GM13976 (cell line): ENCODE measurements around the gene RAB3A.
A peak's percentile ranks its signal among the peaks of the same experiment; 100 is the strongest.

Source experiments
- DNase-seq: peaks from one replicate; pipeline ENCODE4 v3.0.0; 2012; ENCODE audit warnings: low spot score
- in situ Hi-C: fragments of 300-500 bp; cut with MboI; formaldehyde crosslinking; loops from one replicate; pipeline ENCODE4 v1.12.0; 2022; ENCODE audit warnings: low sequenced_read_pairs, mixed read lengths, inconsistent platforms; ENCODE audit not compliant: unreplicated experiment
- TF ChIP-seq, protein P1 (sequence below): IDR thresholded peaks from 2 replicates; pipeline ENCODE4 v1.5.1; 2012; ENCODE audit warnings: borderline replicate concordance, mild to moderate bottlenecking; ENCODE audit not compliant: insufficient read depth; ENCODE audit errors: extremely low read depth, missing control alignments, control extremely low read depth

Gene RAB3A

DNA sequence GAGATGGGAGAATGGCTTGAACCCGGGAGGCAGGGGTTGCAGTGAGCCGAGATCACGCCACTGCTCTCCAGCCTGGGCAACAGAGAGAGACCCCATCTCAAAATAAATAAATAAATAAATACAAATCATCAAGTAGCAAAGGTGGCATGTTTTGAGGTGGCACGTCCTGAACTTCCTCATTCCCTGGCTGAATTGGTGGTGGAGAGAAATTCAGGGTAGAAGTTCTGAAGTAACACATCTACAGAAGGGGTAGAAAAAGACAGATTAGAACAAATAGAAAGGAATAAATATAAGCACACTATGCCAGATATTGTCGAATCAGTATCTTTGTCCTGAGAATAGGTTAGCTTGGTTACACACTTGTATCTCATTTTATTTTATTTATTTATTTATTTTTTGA is 23.9 kb downstream of the RAB3A start:
- in situ Hi-C loops: no loop called here
- no peak for DNase-seq
- TF ChIP-seq, protein P1, sequence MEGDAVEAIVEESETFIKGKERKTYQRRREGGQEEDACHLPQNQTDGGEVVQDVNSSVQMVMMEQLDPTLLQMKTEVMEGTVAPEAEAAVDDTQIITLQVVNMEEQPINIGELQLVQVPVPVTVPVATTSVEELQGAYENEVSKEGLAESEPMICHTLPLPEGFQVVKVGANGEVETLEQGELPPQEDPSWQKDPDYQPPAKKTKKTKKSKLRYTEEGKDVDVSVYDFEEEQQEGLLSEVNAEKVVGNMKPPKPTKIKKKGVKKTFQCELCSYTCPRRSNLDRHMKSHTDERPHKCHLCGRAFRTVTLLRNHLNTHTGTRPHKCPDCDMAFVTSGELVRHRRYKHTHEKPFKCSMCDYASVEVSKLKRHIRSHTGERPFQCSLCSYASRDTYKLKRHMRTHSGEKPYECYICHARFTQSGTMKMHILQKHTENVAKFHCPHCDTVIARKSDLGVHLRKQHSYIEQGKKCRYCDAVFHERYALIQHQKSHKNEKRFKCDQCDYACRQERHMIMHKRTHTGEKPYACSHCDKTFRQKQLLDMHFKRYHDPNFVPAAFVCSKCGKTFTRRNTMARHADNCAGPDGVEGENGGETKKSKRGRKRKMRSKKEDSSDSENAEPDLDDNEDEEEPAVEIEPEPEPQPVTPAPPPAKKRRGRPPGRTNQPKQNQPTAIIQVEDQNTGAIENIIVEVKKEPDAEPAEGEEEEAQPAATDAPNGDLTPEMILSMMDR: no peak

DNA sequence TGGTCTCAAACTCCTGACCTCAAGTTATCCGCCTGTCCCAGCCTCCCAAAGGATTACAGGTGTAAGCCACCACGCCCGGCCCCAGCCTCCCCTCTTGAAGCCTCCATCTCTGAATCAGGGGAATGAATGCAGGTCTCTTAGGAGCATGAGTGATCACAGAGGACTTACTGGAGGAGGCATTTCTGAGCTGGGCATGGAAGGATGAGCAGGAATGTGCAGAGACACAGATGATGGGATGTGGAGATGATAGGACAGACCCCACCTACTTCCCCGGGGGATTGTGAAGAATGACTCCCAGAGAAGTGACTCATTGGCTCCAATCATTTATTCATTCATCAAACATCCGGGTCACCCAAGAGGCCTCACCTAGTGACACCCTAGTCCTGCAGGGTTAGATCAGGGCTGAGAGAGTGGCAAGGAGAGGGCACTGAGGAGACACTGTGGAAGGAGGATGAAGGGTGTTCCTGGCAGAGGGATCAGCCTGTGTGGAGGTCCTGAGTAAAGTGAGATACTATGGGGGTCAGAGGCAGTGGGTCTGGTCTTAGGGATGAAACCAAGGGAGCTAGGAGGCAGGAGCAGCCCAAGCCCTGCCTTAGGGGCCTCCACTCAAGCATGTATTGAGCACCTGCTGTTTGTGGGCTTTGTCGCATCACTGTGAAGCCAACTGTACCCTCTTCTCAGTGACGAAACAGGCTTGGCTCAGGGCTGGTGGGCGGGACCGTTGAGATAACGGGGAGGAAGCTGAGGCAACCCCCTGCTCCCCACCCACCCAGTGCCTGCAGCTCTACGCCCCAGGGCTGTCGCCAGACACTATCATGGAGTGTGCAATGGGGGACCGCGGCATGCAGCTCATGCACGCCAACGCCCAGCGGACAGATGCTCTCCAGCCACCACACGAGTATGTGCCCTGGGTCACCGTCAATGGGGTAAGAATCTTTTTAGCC is 27.2 kb downstream of the RAB3A start:
- no peak for DNase-seq
- in situ Hi-C loops: no loop called here
- TF ChIP-seq, protein P1: no peak

DNA sequence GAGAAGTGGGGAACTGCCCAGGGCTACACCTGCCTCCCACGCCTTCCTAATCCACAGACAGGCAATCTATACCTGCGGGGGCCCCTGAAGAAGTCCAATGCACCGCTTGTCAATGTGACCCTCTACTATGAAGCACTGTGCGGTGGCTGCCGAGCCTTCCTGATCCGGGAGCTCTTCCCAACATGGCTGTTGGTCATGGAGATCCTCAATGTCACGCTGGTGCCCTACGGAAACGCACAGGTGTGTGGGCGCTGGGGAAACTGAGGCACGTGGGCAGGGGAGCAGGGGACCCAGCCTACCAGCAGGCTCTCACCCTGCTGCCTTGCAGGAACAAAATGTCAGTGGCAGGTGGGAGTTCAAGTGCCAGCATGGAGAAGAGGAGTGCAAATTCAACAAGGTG is 28.9 kb downstream of the RAB3A start:
- in situ Hi-C loops: no loop called here
- TF ChIP-seq, protein P1: no peak
- no peak for DNase-seq

DNA sequence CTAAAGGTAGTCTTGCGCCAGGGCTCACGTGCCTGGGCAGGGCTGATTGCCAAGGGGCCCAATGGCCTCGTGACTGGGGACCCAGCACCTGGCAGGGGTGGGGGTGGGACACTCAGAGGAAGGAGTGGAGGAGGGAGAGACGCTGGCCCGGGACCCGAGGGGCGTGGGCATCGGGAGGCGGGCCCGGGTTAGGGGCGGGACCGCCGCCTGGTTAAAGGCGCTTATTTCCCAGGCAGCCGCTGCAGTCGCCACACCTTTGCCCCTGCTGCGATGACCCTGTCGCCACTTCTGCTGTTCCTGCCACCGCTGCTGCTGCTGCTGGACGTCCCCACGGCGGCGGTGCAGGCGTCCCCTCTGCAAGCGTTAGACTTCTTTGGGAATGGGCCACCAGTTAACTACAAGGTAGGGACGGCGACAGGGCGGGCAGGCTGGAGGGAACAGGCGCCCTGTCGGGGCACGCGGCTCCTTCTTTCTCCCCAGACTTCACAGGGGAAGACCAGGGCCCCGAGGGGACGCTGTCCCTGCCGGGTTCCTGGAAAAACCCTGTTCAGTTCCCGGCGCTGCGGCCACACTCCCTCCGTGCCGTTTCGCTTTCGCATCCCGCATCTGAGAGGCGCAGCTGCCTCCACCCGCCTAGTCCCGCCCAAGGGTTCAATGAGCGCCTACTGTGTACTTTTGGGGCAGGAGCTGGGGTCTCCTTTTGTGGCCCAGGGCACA is 30.1 kb downstream of the RAB3A start, which contains the start of gene IFI30:
IFI30 (plus strand) TSS at position 242 of the 717 bp plus-strand sequence; CDS start at position 271, 29 bp downstream.
- DNase-seq: peak; percentile 90
- in situ Hi-C loops: no loop called here
- TF ChIP-seq, protein P1: no peak

DNA sequence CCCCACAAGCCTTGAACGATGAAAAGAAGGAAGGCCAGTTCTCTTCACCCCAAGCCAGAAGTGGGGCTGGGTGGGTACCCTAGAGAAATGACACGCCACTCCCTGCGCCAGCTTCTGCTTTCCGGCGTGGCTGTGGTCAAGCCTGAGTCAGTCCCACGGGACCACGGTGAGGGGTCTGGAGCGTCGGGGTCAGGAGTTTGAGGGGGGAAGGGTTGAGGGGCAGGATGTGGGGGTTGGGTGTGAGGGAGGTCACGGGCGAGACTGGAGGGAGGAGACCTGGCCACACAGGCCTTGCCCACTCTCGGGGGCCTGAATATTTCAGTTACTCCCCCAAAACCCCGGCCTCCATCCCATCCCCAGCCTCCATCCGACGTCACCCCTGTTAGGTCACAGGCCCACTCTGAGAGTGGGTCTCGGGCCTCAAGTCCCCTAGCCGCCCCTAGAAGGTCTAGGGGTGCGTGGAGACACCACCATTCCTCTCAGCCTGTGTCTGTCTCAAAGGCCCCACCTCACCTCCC is 30.7 kb downstream of the RAB3A start:
- DNase-seq: no peak
- in situ Hi-C loops: no loop called here
- TF ChIP-seq, protein P1: no peak

DNA sequence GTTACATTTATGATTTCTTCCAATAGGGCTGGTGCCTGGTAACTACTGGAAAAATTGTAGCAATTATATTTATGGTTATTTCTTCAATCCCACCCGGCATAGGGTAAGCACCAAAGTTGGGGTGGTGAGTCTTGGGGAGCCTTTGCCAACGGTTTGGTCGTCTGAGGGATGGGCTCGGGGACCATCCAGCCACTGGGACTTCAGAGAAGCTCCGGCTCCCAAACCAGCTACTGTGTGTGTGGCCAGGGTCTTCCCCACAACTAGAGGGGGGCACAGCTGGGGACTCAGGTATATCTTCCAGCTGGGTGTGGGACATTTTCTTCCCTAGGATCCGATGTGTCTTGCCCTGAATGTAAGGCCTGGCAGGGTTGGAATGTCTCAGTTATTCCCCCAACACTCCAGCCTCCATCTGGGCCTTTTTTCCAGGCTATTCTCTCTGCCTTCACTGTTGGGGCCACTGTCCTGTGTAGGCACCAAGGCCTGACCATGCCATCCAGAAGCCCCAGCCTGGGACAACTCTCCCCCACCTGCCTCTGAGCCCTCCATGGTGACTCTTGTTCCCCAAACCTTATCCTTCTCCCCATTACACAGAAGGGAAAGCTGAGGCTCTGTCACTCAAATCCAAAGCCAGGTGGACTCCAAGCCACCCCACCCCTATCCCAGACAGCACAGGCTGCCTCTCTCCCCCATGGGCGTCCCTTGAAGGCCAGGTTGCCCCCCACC is 31.4 kb downstream of the RAB3A start:
- TF ChIP-seq, protein P1: no peak
- DNase-seq: no peak
- in situ Hi-C loops: no loop called here
